HG02885 (cell line): ENCODE results near the gene GPR17.

Source experiments
- ATAC-seq: cut with Tn5 transposase; IDR thresholded peaks from one replicate; pipeline ENCODE4 v1.9.1; 2021; ENCODE audit warnings: mild to moderate bottlenecking; ENCODE audit not compliant: unreplicated experiment, poor library complexity

GPR17 gene

GRCh38 chr2:127628767-127629614, 17.0 kb upstream of the GPR17 start:
- no peak for ATAC-seq

- no peak for ATAC-seq
Observed at GRCh38 chr2:127629637-127630036, 16.3 kb upstream of the GPR17 start.

GRCh38 chr2:127630096-127630863, 15.7 kb upstream of the GPR17 start:
- ATAC-seq, result no peak

GRCh38 chr2:127630864-127631540, 15.0 kb upstream of the GPR17 start:
- no peak for ATAC-seq

- no peak for ATAC-seq
Observed at GRCh38 chr2:127631541-127631996, 14.4 kb upstream of the GPR17 start.

GRCh38 chr2:127631997-127632581, 13.9 kb upstream of the GPR17 start:
- ATAC-seq, result no peak

- ATAC-seq, result peak; percentile 69
Observed at GRCh38 chr2:127632592-127633489, 13.1 kb upstream of the GPR17 start.

GRCh38 chr2:127633556-127634065, 12.3 kb upstream of the GPR17 start:
- ATAC-seq, result no peak

GRCh38 chr2:127634066-127634617, 11.8 kb upstream of the GPR17 start:
- ATAC-seq, result no peak

- no peak for ATAC-seq
Observed at GRCh38 chr2:127634626-127635379, 11.2 kb upstream of the GPR17 start.

- ATAC-seq, result no peak
Observed at GRCh38 chr2:127635380-127636237, 10.3 kb upstream of the GPR17 start.

GRCh38 chr2:127636248-127637235, 9.4 kb upstream of the GPR17 start:
- ATAC-seq, result no peak

- no peak for ATAC-seq
Observed at GRCh38 chr2:127637236-127637630, 8.7 kb upstream of the GPR17 start.

GRCh38 chr2:127637725-127638252, 8.2 kb upstream of the GPR17 start:
- no peak for ATAC-seq

GRCh38 chr2:127638361-127639110, 7.4 kb upstream of the GPR17 start:
- no peak for ATAC-seq
